GM19023 (cell line): ENCODE data around the gene PPP4R4.
"Not testable (repeated sequence)": the region's sequence is repeated elsewhere in the genome, so short reads cannot be mapped to it uniquely, and the experiment has no call there.

Source experiments
- ATAC-seq: cut with Tn5 transposase; IDR thresholded peaks from one replicate; pipeline ENCODE4 v1.9.1; 2021; ENCODE audit warnings: mild to moderate bottlenecking, moderate library complexity; ENCODE audit not compliant: unreplicated experiment

Gene PPP4R4

DNA sequence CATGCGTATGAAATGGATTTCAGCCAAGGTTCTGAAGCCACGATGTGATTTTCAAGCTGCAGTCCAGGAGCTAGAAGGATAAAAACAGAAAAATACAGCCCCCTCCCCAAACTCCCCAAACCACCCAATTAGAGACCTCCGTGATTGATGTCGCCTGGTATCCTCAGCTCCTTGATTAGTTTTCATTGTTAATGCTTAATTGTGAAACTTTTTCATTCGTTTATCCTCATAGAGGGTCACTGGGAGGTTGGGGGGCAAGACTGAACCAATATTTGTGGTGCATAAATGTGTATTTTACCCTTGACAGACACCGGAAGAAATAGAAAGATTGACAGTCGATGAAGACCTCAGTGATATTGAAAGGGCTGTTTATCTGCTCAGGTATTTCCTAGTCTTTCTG lies 1.6 kb downstream of the PPP4R4 start:
- no peak for ATAC-seq

DNA sequence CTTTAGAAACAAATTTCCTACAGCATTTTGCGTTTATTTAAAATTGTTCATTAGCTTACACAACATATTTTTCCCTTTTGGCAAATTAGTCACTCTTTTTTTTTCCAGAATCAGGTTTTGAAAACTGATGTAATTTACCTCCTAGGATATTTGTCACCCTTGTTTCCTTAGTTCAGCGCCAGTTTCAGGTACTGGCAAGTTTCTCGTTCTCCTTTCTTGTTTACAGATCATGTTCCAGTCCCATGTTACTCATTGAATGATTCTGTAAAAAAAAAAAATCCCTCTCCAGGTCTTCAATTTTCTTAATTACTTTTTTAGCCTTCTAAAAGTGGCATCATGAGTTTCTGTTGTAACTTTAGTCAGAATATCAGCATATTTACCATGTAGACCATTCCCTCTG lies 2.7 kb downstream of the PPP4R4 start:
- ATAC-seq, result no peak

- ATAC-seq, result no peak
Observed at GRCh38 chr14:94177806-94178205, 3.7 kb downstream of the PPP4R4 start.

GRCh38 chr14:94179244-94179643 lies 5.1 kb downstream of the PPP4R4 start:
- ATAC-seq, result no peak

DNA sequence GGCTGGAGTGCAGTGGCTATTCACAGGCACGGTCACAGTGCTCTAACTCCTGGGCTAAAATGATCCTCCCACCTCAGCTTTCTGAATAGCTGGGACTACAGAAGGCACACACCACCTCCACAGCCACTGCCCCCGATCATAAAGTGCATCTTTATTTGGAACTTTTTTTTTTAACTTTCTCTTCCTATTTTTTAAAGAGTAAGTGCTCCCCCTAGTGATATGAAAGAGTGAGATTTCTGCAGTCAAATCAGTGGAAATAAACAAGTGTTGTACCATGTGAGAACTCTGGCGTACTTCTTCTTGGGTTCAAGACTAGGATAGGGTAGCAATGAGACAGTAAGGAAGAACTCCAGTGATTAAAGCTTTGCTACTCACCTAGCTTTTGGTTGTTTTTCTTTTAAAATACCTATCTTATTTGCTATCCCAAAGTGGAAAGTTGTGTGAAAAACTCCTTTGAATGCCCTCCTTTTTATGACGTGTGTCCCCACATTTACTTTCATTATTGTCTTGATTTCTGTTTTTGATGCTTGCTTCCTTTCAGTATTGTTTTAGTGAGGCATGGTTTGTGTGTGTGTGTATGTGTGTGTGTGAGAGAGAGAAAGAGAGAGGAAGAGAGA lies 6.6 kb downstream of the PPP4R4 start:
- no peak for ATAC-seq

GRCh38 chr14:94181835-94182234 lies 7.7 kb downstream of the PPP4R4 start:
- ATAC-seq, result no peak

DNA sequence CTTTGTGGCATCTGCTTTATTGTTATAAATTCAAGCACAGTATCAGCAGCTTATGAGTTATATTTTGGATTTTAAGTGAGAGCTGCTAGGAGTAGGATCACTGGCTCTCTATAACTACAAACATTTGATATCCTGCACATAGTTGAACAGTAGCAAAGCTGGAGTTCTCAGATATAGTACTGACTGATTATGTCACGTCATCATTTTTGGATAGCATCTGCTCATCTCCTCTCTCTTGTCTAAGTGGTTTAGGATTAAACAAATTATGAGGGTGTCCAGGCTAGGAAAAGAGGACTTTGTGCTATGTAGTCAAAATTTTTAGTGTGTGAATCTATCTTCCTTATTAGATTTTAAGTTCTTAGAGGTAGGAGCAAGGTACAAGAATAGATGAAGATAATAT lies 18.4 kb downstream of the PPP4R4 start:
- ATAC-seq, result no peak

DNA sequence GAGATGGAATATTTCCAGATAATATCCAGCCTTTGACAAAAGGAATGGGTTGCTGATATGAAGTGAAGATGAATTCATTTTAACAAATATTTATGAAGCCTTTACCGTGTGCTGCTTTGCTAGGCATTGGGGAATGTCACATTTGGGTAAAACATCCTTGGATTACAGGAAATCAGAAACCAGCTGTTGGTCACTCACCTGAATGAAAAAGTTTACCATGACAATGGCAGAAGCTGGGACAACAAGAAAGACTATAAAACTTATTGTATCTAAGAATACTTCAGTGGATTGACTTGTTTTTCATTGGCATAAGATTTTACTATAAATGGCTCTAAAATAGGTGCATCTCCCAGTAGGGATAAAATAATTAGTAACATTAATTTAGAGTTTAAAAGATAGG lies 19.7 kb downstream of the PPP4R4 start:
- no peak for ATAC-seq

GRCh38 chr14:94196057-94196456 lies 21.9 kb downstream of the PPP4R4 start:
- no peak for ATAC-seq

GRCh38 chr14:94203473-94204210 lies 29.5 kb downstream of the PPP4R4 start:
- ATAC-seq, result no peak

- no peak for ATAC-seq
Observed at GRCh38 chr14:94213021-94213420, 38.9 kb downstream of the PPP4R4 start.

DNA sequence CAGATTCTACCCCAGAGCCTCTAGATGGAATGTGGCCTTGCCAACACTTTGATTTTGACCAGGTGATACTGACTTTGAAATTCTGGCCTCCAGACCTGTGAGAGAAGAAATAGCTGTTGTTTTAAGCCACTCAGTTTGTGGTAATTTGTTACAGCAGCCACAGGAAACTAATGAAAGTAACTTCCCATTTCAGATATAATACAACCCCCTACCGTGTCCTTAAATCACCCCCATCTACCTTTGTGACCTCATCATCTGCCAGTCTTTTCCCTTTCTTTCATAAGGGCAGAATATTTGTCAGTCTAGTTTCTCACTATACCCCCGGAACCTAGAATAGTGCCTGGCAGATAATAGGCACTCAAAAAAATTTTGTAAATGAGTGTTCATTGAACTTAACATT lies 39.6 kb downstream of the PPP4R4 start:
- no peak for ATAC-seq

GRCh38 chr14:94217116-94217515 lies 43.0 kb downstream of the PPP4R4 start:
- ATAC-seq, result no peak

DNA sequence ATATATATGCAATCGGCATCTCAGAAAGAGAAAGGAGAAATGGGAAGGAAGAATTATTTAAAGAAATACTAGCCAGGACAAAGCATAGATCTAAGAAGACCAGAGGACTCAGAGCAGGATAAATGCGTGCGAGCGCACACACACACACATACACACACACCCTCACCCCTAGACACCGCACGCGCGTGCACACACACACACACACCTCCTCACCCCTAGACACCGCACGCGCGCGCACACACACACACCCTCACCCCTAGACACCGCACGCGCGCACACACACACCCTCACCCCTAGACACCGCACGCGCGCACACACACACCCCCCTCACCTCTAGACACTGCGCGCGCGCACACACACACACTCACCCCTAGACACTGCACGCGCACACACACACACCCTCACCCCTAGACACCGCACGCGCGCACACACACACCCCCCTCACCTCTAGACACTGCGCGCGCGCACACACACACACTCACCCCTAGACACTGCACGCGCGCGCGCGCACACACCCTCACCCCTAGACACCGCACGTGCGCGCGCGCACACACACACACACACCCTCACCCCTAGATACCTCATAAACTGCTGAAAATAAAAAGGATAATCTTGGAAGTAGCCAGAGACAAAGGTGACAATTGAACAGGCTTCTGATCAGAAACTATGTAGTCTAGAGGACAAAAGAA lies 44.2 kb downstream of the PPP4R4 start:
- ATAC-seq, result not testable (repeated sequence)

DNA sequence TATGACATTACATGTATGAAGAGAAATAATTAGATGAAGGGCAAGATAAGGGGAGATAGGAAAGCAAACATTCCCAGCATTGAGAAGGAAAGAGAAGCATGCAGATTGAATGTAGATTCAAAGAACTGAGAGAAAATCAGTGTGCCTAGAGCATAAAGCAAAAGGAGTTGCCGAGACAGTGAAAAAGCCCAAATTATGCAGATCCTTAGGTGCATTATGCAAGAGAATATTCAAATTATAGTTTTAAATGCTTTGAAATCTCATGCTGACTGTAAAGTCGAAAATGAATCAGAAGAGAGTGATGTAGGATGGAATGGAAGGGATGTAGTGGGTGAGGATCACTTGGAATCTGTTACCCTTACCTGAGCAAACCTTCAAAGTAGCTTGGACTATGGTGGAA lies 49.9 kb downstream of the PPP4R4 start:
- no peak for ATAC-seq

DNA sequence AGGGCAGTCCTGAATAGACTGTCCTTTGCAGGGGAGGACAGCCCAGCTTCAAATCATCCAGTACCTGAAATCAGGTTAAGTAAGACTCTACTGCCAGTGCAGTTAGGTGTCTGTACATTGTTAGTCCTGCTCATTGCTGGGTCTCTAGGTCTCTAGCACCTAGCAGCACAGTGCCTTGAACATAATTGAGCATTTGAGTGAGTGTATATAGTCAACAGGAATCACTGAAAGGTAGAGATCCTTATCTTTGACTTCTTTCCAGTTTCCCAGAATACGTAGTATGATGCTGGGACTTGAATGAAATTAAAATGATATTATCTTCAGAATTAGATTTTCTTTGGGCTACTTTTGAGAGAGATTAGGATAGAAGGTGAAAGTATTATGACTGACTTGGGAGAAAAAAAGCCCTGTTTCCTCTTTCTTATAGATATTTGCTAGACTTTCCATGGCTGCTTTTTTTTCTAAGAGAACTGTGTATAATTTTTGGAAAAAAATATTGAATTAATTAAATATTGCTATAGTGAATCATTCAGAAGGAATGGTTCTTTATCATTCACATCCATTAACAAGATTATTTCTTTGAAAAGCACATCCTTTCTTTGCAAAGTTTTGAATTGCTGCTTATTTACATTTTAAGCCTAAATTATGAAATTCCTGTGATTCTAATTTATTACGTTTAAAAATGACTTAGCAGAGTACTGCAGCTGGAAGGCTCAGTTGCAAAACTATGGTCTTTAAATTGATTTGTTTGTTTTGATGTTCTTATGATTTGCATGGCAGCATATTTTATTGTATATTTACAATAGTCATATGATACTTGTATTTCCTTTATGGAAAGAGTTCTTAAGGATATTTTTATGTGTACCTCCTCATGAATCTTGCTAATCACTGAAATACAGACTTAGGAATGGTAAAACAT lies 51.6 kb downstream of the PPP4R4 start:
- ATAC-seq, result no peak

DNA sequence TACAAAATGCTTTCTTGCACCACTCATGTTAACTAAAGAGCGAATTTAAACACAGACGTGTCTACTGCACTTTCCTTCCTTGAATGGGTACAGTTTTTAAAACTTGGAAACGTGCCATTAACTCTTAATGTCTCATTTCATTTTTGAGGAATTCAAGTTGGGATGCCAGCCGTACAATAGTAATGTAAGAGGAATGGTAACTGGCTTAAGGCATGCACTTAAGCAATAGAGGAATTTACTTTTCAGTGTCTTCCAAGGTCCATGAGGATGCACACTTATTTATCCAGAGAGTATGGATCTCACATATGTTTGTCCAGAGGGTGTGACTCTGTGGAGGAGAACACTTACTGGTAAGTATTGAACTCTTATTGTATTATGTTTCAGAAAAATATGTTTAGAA lies 52.9 kb downstream of the PPP4R4 start:
- no peak for ATAC-seq

GRCh38 chr14:94237046-94237445 lies 62.9 kb downstream of the PPP4R4 start:
- no peak for ATAC-seq

GRCh38 chr14:94237983-94238382 lies 63.9 kb downstream of the PPP4R4 start:
- no peak for ATAC-seq

GRCh38 chr14:94239406-94239805 lies 65.3 kb downstream of the PPP4R4 start:
- no peak for ATAC-seq

DNA sequence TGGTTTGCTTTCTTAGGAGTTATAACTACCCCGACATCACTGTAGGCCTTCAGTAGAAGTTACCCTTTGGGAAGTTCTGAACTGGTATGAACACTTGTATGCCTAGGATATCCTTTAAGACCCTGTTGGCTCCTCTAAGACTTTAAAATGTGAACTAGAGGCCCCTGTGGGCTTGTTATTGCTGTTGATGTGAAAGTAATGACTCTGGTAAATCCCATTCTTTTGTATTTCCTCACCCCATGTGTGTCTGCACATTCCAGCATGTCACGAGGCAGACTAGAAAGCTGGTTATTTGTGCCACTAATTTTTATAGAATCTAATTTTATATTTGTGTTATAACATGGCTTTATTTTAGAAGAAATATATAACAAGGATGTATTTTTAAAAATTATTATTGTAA lies 70.1 kb downstream of the PPP4R4 start:
- no peak for ATAC-seq
